ENCODE results near the gene TSPAN5.

GRCh38 chr4:98524230-98524629, 134.2 kb downstream of the TSPAN5 start:
- TF ChIP-seq CTCF (IDR thresholded peaks at IDR 0.05; ENCODE audit: insufficient read depth, low read depth, low read length) (no peak), EZH2 (IDR thresholded peaks at IDR 0.05; ENCODE audit: insufficient read depth, low read length) (no peak)
